Testis (tissue), 2 donors: ENCODE data around the gene ENTPD2.

Experiments
- CTCF ChIP-seq, 3 experiments: fragments of 450-650 bp in 2 of 3; fragments of 200-600 bp in 1 of 3; sonication (generic) in 1 of 3; IDR thresholded peaks; one replicate each; pipeline ENCODE4 v1.5.1; 2016 to 2019; ENCODE audit warnings: antibody characterized with exemption in 3 of 3, mild to moderate bottlenecking in 2 of 3, moderate library complexity in 1 of 3
- POLR2A ChIP-seq: fragments of 450-650 bp; IDR thresholded peaks from one replicate; pipeline ENCODE4 v1.6.1; 2017; ENCODE audit warnings: antibody characterized with exemption, mild to moderate bottlenecking, moderate library complexity

GRCh38 chr9:137026384-137026783 is 27.5 kb downstream of the ENTPD2 start:
- TF ChIP-seq CTCF (IDR thresholded peaks at IDR 0.05) (no peak), POLR2A (no peak)
